KMS-11 (cell line): ENCODE measurements around the gene PRSS33.

Experiments
- H2AFZ ChIP-seq: fragments of 200-600 bp; sonication (generic); 2 replicates; pipeline ENCODE4 v1.6.1; 2016; ENCODE audit warnings: antibody characterized with exemption, mixed run types, low read depth
- H3K27ac ChIP-seq: fragments of 200-600 bp; sonication (generic); 2 replicates; pipeline ENCODE4 v1.6.1; 2016; ENCODE audit warnings: mild to moderate bottlenecking, mixed run types
- H3K27me3 ChIP-seq: fragments of 200-600 bp; sonication (generic); 2 replicates; pipeline ENCODE4 v1.6.1; 2017; ENCODE audit warnings: mild to moderate bottlenecking, low read depth, mixed run types, moderate library complexity; ENCODE audit not compliant: insufficient read depth
- H3K36me3 ChIP-seq: fragments of 200-600 bp; sonication (generic); 2 replicates; pipeline ENCODE4 v1.6.1; 2017; ENCODE audit warnings: mild to moderate bottlenecking, mixed run types; ENCODE audit not compliant: insufficient read depth
- H3K4me1 ChIP-seq: fragments of 200-600 bp; sonication (generic); 2 replicates; pipeline ENCODE4 v1.6.1; 2016; ENCODE audit warnings: mild to moderate bottlenecking, low read depth, mixed run types; ENCODE audit not compliant: poor library complexity, severe bottlenecking
- H3K4me2 ChIP-seq: fragments of 200-600 bp; sonication (generic); 2 replicates; pipeline ENCODE4 v1.7.0; 2016; ENCODE audit warnings: mild to moderate bottlenecking, mixed run types
- H3K4me3 ChIP-seq: fragments of 200-600 bp; sonication (generic); IDR thresholded peaks from 2 replicates; pipeline ENCODE4 v1.6.1; 2017; ENCODE audit warnings: low read depth, low read length, mixed read lengths; ENCODE audit not compliant: insufficient read depth
- H3K79me2 ChIP-seq: fragments of 200-600 bp; sonication (generic); 2 replicates; pipeline ENCODE4 v1.6.1; 2016; ENCODE audit warnings: low read depth, mixed run types; ENCODE audit not compliant: insufficient read depth
- H3K9ac ChIP-seq: fragments of 200-600 bp; sonication (generic); 2 replicates; pipeline ENCODE4 v1.6.1; 2016; ENCODE audit warnings: mild to moderate bottlenecking, mixed run types
- H4K20me1 ChIP-seq: fragments of 200-600 bp; sonication (generic); 2 replicates; pipeline ENCODE4 v1.6.1; 2016; ENCODE audit warnings: mild to moderate bottlenecking, mixed run types; ENCODE audit not compliant: insufficient read depth
- CTCF ChIP-seq: fragments of 200-600 bp; sonication (generic); conservative IDR thresholded peaks from 2 replicates; pipeline ENCODE4 v1.6.1; 2017; ENCODE audit warnings: low read depth, mild to moderate bottlenecking, antibody characterized with exemption, low read length, moderate library complexity, mixed read lengths

PRSS33 gene

DNA sequence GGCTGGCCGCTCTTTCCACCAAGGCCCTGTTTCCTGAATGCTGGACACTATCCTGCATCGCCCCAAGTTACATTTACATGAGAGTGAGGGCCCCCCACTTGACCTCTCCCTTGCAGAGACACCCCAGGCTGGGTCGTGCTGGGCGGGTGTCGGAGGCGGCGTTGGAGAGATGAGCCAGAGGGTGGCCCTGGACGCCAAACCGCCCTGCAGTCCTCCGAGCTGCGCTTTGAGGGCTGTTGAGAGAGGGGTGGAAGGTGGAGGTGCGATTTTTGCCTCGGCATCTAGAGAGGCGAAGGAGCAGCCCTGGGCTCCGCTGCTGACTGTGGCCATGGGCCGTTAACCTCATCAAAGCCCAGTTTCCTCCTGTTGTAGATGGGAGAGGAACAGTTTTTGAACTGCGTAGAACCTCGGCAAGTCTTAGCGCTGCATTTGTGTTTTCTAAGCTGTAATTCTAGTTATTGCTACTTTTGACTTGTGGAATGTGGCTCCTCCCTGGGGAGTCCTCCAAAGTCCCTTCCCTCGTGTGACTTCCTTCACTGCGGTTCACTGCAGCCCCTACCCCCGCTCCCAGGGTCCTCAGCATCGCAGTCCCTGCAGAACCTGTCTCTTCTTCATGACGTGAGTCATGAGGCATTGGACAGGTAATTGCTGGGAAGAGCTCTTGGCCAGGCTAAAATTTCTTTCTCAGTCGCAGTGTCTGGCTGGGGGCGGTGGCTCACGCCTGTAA is 9.3 kb downstream of the PRSS33 start:
- H3K9ac ChIP-seq: peak overlapping the region; percentile 100

GRCh38 chr16:2777231-2777902 is 10.0 kb downstream of the PRSS33 start, which contains the start of gene ELOB:
ELOB (minus strand) TSS chr16:2777280; CDS start chr16:2777239, 41 bp downstream.
- Histone ChIP-seq H2AFZ (peak within 1 kb of the TSS; percentile 77), H3K27me3 (no peaks in the 10 kb centered on the region)
- TF ChIP-seq CTCF: no peak

More for the DNA sequence above, 9.3 kb downstream of the PRSS33 start:
- Histone ChIP-seq H3K4me2 (peak overlapping the region; percentile 96), H3K4me3 (no peak overlapping the region), H3K36me3 (no peaks in the 10 kb centered on the region), H3K27ac (peak overlapping the region; percentile 95), H4K20me1 (no peaks in the 10 kb centered on the region), H3K4me1 (peaks cover 36% of the 10 kb centered on the region), H3K79me2 (peaks cover 27% of the 10 kb centered on the region), H3K27me3 (no peaks in the 10 kb centered on the region), H2AFZ (peak overlapping the region; percentile 77)
- no peak for TF ChIP-seq CTCF

GRCh38 chr16:2776500-2777139 is 10.7 kb downstream of the PRSS33 start:
- Histone ChIP-seq H3K4me3 (no peak overlapping the region), H3K27me3 (no peaks in the 10 kb centered on the region), H4K20me1 (no peaks in the 10 kb centered on the region), H3K27ac (no peak overlapping the region), H3K36me3 (no peaks in the 10 kb centered on the region), H3K4me2 (peak overlapping the region; percentile 98), H3K4me1 (peaks cover 36% of the 10 kb centered on the region), H2AFZ (peak overlapping the region; percentile 67), H3K79me2 (peaks cover 27% of the 10 kb centered on the region), H3K9ac (peak overlapping the region; percentile 57; the same call in 1 of the 2 replicates)
- no peak for TF ChIP-seq CTCF

More at GRCh38 chr16:2777231-2777902, 10.0 kb downstream of the PRSS33 start, which contains the start of gene ELOB:
- Histone ChIP-seq H3K4me1 (peaks cover 36% of the 10 kb centered on the region), H3K27ac (peak within 1 kb of the TSS; percentile 95), H3K36me3 (no peaks in the 10 kb centered on the region), H3K4me2 (peak within 1 kb of the TSS; percentile 98), H3K79me2 (peaks cover 27% of the 10 kb centered on the region), H3K4me3 (no peak within 1 kb of the TSS), H3K9ac (peak within 1 kb of the TSS; percentile 100), H4K20me1 (no peaks in the 10 kb centered on the region)

DNA sequence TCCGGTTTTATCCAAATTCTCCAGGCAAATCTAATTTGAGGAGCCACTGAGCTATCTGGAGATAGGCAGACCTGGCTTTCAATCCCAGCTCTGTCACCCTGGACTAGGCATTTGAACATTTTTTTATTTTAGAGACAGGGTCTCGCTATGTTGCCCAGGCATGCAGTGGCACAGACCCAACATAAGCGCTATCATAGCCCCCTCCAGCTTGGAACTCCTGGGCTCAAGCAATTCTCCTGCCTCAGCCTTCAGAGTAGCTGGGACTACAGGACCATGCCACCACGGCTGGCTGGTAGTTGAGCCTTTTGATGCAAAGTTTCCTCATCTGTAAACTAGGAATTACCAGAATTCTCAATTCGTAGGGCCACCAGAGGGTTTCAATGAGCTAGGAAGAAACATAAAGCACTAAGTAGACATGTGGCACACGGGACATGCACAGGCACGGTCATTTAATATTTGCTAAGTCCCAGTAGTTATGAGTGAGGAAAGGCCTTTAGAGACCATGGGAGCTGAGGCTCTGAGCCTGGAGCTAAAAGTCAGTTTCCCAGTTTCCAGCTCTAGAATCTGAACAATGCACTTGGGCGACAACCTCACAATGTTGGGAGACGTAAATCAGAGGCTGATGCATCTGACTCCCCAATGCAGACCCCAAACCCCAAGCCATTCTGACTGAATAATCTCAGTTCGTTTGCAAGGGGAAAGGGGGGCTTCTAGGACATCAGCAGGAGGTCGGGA is 11.4 kb downstream of the PRSS33 start:
- H3K4me2 ChIP-seq: peak overlapping the region; percentile 98
- H3K27me3 ChIP-seq: no peaks in the 10 kb centered on the region
- TF ChIP-seq CTCF: no peak
- H3K9ac ChIP-seq: peak overlapping the region; percentile 57; the same call in 1 of the 2 replicates
- no peak overlapping the region for H3K4me3 ChIP-seq
- H3K27ac ChIP-seq: no peak overlapping the region
- peak overlapping the region; percentile 67; the same call in 1 of the 2 replicates for H2AFZ ChIP-seq
- peaks cover 36% of the 10 kb centered on the region for H3K4me1 ChIP-seq
- no peaks in the 10 kb centered on the region for H3K36me3 ChIP-seq
- H4K20me1 ChIP-seq: no peaks in the 10 kb centered on the region
- peaks cover 27% of the 10 kb centered on the region for H3K79me2 ChIP-seq
